Mucosa of stomach (tissue), 1 donor: ENCODE results near the gene FDXR.

ENCODE experiments used
- H3K27me3 ChIP-seq: one replicate; pipeline ENCODE4 v1.7.0; 2013; ENCODE audit warnings: mild to moderate bottlenecking, low read length; ENCODE audit not compliant: control insufficient read depth, insufficient read depth
- H3K36me3 ChIP-seq: one replicate; pipeline ENCODE4 v1.7.0; 2013; ENCODE audit warnings: low read length; ENCODE audit not compliant: control insufficient read depth, insufficient read depth
- H3K4me1 ChIP-seq: one replicate; pipeline ENCODE4 v1.7.0; 2013; ENCODE audit warnings: mild to moderate bottlenecking, low read length; ENCODE audit not compliant: control insufficient read depth, insufficient read depth
- H3K4me3 ChIP-seq: one replicate; pipeline ENCODE4 v1.7.0; 2013; ENCODE audit warnings: low read length
- H3K9ac ChIP-seq: one replicate; pipeline ENCODE4 v1.7.0; 2013; ENCODE audit warnings: mild to moderate bottlenecking, low read length, moderate library complexity
- H3K9me3 ChIP-seq: one replicate; pipeline ENCODE4 v1.7.0; 2013; ENCODE audit warnings: mild to moderate bottlenecking, low read length, moderate library complexity; ENCODE audit not compliant: control insufficient read depth
- donor health status: Pancreatic carcinoma.

The FDXR gene

DNA sequence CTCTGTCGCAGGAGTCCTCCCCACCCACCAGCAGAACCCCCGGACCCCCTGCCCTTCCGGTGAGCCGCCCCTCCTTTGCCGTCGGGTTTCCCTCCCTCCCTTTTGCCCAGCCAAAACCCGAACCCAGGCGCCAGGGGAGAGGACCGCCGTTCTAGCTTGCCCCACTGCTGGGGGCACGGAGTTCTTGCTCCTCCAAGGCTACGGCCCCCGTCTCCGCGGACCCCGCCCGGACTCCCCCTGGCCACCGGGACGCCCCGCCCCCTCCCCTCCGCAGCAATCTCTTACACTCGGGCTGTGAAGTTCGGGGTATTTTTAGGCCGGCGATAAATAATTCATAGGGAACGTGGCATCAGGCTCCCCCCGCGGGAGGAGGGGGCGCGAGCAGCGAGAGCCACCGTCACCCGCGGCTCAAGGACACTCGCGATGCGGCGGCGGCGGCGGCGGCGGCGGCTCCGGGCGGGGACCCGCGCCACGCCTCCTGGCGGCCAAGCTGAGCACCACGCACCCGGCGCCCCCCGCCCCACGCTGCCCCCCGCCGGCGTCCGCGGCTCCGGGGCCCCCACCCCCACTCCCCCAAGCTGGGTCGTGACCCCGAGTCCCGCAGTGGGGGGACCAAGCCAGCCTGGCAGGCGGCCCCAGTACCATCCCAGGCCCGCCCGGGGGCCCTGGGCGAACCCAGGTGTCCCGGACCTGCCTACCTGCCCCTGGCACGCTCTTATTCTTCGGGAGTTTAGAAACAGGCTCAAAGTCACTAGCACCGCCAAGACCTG, 13.2 kb downstream of the FDXR start, which contains the start of gene GRIN2C:
TSS of gene GRIN2C (minus strand) at position 427 of the 770 bp plus-strand sequence. CDS start 4,793 bp downstream, outside the sequence.
- Histone ChIP-seq H3K4me3 (no peak within 1 kb of the TSS), H3K9ac (no peak within 1 kb of the TSS), H3K9me3 (no peaks in the 10 kb centered on the region), H3K4me1 (peaks cover 20% of the 10 kb centered on the region), H3K27me3 (peaks cover 74% of the 10 kb centered on the region), H3K36me3 (no peaks in the 10 kb centered on the region)

DNA sequence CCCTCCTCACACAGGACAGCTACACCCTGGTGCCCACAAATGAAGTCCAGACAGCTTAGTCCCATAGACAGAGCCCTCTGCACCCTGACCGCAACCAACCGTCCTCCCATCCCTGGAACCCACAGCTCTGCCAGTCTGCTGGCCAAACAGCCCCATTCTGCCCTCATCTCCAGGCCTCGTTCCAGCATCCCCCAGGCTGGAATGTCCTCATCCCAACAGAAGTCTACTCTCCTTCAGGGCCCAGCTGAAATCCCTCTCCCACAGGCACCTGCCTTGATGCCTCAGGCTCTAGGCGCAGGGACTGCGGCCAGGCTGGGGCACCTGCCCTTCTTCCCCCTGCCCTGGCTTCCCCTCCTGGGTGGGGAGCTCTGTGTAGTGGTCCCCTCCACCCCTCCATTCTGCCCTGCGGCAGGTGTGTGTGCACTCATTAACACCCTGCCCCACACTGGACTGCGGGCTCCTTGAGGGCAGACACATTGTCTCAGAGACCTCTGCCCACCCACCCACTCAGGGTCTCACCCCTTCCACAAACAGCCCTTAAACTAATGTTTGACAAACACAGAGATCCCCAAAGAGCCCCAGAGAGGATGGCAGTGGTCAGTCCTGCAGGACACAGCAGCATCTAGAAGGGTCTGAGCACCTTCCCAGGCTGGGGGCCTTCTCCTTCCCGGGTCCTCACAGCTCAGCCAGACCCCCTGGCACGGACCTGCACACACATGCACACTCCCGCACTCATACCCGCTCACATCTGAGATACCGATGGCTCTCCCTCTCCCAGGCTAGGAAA, 13.9 kb downstream of the FDXR start:
- Histone ChIP-seq H3K36me3 (no peaks in the 10 kb centered on the region), H3K9ac (no peak overlapping the region), H3K27me3 (peaks cover 81% of the 10 kb centered on the region), H3K9me3 (no peaks in the 10 kb centered on the region), H3K4me3 (no peak overlapping the region), H3K4me1 (peaks cover 20% of the 10 kb centered on the region)

DNA sequence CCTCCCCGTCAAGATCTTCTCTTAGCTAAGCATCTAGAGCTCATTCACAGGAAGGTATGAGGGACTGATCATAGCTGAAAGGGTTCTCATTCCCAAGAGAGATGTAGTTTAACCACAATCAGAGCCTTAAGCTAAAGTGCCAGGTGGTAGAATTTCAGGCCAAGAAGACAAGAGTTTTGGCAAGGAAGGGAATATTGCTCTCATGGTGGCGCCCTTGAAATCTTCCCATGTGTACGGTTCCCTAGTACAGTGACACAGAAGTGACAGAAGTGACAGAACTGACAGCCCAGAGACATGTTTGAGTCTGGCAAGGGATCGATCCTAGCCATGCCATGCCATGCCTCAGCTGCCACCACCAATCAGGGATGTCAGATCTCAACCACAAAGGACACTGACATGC, 15.6 kb downstream of the FDXR start:
- Histone ChIP-seq H3K4me1 (peaks cover 14% of the 10 kb centered on the region), H3K9ac (no peak overlapping the region), H3K4me3 (no peak overlapping the region), H3K36me3 (no peaks in the 10 kb centered on the region), H3K27me3 (peaks cover 90% of the 10 kb centered on the region), H3K9me3 (no peaks in the 10 kb centered on the region)

DNA sequence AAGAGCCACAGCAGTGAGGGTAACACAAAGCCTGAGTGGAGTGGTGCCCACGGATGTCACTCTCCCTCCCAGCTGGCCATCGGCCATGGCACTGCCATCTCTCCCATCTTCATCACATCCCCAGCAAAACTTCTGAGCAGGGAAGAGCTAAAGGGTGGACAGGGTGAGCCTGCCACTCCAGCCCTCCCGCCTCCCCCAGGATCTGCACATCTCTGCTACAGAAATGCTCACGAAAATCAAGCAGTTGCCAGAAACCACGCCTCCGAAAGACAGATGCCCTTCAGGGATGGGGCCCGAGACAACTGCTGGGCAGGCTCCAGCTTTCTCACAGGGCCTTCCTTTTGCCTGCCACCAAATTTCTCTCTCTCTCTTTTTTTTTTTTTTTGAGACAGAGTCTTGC, 16.7 kb downstream of the FDXR start:
- H3K9ac ChIP-seq, result no peak overlapping the region
- H3K4me1 ChIP-seq, result peaks cover 10% of the 10 kb centered on the region
- no peaks in the 10 kb centered on the region for H3K36me3 ChIP-seq
- H3K27me3 ChIP-seq, result peaks cover 94% of the 10 kb centered on the region
- H3K4me3 ChIP-seq, result no peak overlapping the region
- H3K9me3 ChIP-seq, result no peaks in the 10 kb centered on the region

DNA sequence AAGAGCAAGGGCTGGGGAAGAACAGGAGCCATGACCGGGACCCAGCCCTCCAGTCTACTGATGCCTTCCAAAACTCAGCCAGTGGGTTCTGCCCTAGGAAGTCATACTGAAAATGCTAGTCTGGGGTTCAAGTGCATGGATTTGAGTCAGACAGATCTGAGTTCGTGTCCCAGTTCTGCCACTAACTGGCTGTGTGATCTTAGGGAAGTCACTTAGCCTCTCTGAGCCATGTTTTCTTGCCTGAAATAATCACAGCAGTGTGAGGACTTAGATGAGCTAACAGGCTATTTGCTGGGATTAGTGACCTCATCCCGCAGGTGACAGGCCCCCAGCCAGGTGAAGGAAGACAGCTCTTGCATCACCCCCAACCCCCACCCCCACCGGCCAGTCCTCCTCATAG, 17.5 kb downstream of the FDXR start:
- Histone ChIP-seq H3K4me1 (peaks cover 4% of the 10 kb centered on the region), H3K9ac (no peak overlapping the region), H3K27me3 (peaks cover 94% of the 10 kb centered on the region), H3K4me3 (no peak overlapping the region), H3K36me3 (no peaks in the 10 kb centered on the region), H3K9me3 (no peaks in the 10 kb centered on the region)

DNA sequence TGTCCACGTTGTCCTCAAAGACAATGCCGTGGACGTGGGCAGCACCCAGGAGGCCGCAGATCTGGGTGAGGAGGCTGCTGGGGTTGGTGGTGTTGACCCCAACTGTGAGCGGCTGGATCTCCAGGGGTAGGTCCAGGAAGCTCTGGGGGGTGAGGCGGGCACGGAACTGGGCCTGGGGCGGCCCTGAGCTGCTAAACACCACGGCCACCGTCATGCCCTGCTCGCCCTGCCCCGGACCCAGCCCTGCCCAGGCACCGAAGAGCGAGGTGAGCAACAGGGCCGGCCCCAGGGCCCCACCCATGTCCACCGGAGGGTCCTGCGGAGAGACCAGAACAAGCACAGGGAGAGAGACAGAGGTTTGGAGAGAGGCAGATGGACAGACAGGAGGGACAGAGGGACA, 18.0 kb downstream of the FDXR start:
- H3K9ac ChIP-seq, result no peak overlapping the region
- no peaks in the 10 kb centered on the region for H3K36me3 ChIP-seq
- peaks cover 93% of the 10 kb centered on the region for H3K27me3 ChIP-seq
- no peak overlapping the region for H3K4me3 ChIP-seq
- H3K4me1 ChIP-seq, result no peaks in the 10 kb centered on the region
- H3K9me3 ChIP-seq, result no peaks in the 10 kb centered on the region

DNA sequence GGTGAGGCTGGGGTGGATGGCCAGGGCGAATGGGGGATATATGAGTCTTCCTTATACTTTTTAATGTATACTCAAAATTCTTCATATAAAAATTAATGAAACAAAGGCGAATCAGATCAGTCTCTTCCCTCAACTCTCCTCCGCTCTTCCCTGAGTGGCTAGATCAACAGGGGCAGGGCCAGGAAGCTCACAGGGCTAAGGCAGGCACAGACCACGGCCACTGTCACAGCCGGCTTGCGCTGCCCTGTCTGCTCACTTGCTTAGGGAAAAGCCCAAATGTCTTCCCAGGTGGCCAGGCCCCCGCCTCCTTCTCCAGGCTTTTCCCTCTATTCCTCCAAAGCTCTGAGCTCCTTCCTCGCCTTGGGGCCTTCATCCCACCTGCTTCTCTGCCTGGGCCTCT, 19.1 kb downstream of the FDXR start:
- Histone ChIP-seq H3K4me1 (no peaks in the 10 kb centered on the region), H3K9me3 (no peaks in the 10 kb centered on the region), H3K4me3 (no peak overlapping the region), H3K36me3 (no peaks in the 10 kb centered on the region), H3K27me3 (peaks cover 83% of the 10 kb centered on the region), H3K9ac (no peak overlapping the region)

DNA sequence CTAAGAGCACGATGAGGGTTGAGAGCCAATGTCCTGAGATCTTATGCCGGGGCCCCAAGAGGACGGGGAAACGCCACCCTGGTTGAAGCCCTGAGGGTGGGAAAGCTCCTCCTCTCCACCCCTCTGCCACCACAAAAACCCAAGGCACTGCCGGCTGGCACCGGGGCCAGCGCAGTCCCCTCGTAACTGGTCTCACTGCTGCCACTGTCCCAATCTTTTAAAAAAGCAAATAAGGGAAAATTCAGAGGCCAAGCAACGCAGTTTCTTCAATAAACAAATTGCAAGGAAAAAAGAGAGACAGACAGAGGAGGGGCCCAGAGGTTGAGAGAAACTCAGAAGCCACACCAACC, 19.8 kb downstream of the FDXR start:
- no peaks in the 10 kb centered on the region for H3K4me1 ChIP-seq
- H3K36me3 ChIP-seq, result no peaks in the 10 kb centered on the region
- no peaks in the 10 kb centered on the region for H3K9me3 ChIP-seq
- H3K4me3 ChIP-seq, result no peak overlapping the region
- H3K9ac ChIP-seq, result no peak overlapping the region
- peaks cover 79% of the 10 kb centered on the region for H3K27me3 ChIP-seq

DNA sequence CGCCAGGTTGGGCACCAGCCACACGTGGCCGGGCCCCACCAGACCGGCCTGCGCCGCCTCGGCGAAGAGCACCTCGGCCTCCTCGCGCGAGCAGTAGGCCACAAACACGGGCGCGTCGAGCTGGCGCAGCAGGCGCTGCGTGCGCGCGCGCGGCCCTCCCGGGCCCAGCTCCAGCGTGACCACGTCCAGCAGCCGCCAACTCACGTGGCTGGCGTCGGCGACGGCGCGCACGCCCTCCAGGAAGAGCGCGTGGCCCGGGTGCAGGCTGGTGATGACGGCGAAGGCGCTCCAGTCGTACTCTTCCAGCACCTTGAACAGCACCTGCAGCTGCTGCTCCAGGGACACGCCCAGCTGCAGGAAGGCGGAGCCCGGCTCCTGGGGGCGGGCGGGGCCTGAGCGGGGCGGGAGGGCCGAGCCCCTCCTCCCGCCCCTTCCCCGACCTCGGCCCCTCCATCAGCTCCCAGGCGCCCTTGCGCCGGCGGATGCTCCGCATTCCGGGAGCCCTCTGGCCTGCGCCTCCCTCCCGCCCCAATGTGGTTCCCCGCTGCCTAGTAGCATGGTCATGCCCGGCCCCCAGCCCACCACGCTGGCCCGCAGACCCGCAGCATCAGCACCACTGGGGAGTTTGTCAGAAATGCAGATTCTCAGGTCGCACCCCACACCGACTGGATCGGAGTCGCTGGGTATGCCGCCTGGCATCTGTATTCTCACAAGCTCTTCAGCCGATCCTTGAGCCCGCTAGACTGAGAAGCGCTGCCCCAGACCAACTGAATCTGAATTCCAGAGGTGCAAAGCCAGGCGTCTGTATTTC, 20.4 kb downstream of the FDXR start:
- H3K36me3 ChIP-seq, result no peaks in the 10 kb centered on the region
- no peak overlapping the region for H3K9ac ChIP-seq
- H3K4me1 ChIP-seq, result no peaks in the 10 kb centered on the region
- no peaks in the 10 kb centered on the region for H3K9me3 ChIP-seq
- peaks cover 73% of the 10 kb centered on the region for H3K27me3 ChIP-seq
- no peak overlapping the region for H3K4me3 ChIP-seq

DNA sequence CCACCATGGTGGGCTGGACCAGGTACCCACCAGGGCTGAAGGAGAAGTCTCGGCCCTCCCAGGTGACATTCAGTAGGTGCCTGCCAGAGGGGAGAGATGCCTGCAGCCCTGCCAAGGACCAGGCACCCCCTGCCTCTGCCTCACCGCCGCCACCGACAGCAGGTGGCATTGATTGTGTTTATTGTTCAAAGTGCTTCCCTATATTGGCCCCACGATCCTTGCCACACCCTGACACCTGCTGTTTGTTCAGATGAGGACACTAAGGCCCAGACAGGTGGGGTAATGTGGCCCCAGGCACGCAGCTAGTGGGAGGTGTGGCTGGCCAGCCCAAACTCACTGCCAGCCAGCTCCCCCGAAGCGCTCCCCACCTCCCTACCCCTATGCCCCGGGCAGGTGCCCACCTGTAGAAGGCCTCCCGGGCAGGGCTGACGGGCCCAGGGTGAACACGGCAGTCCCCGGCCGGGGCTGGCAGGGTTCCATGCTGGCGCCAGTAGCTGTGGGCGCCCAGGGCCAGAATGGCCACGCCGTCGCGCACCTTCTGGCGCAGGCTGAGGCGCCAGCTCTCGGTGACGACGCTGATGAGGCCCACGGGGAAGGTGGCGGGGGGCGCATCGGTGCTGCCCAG, 21.1 kb downstream of the FDXR start:
- Histone ChIP-seq H3K4me3 (no peak overlapping the region), H3K36me3 (no peaks in the 10 kb centered on the region), H3K27me3 (peaks cover 66% of the 10 kb centered on the region), H3K9me3 (no peaks in the 10 kb centered on the region), H3K9ac (no peak overlapping the region), H3K4me1 (no peaks in the 10 kb centered on the region)

DNA sequence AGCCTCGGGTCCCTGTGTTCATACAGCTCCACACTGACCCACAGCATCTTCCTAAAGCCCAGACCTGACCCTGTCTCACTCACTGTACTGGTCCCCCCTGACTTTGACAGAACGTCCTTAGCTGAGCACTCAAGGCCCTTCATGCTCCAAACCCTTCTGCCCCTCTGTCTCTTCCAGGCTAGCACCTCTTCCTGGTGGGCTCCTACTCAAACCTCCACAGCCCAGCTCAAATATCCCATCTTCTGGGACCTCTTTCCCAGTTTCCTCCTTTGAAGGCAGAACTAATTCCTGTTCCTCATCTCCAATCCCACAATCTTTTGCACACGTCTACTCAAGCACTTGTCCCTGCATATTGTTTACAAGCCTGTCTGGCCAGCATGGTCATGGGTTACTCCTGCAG, 21.9 kb downstream of the FDXR start:
- Histone ChIP-seq H3K36me3 (no peaks in the 10 kb centered on the region), H3K4me1 (no peaks in the 10 kb centered on the region), H3K9ac (no peak overlapping the region), H3K27me3 (peaks cover 60% of the 10 kb centered on the region), H3K4me3 (no peak overlapping the region), H3K9me3 (no peaks in the 10 kb centered on the region)
